ENCODE data around the gene GPD1. TPM values are rescaled to one million over a fixed set of nuclear protein-coding genes. Genes with fewer than 3 reads are reported as not detected.
A peak's percentile ranks its signal among the peaks of the same experiment; 100 is the strongest.

Gene GPD1
- 10 to 100 TPM in 5 of 6 donors, 1 to 10 TPM in 1; 2.1 to 73.1 (median 60.2) TPM for total RNA-seq

GRCh38 chr12:50103767-50104321, at the start of gene GPD1:
GPD1 (plus strand) TSS chr12:50104008; CDS start chr12:50104051, 43 bp downstream.
- no peaks in the 10 kb centered on the region for H3K27me3 ChIP-seq
- H3K36me3 ChIP-seq = peaks cover 8 to 31% (median 16%) of the 10 kb centered on the region in 4 donors
- DNase-seq (peak; percentile 77 to 89), ATAC-seq (ENCODE audit: low FRiP score in 2 of 2) (peak; percentile 74 to 82)
- no peaks in the 10 kb centered on the region for H3K9me3 ChIP-seq
- TF ChIP-seq CTCF (IDR thresholded peaks at IDR 0.05) (no peak), POLR2AphosphoS5 (IDR thresholded peaks at IDR 0.05) (peak in 1 of 2 donors; percentile 47), POLR2A (IDR thresholded peaks at IDR 0.05) (peak in 1 of 4 donors; percentile 48)
- H3K4me1 ChIP-seq = peaks cover 8 to 15% (median 13%) of the 10 kb centered on the region in 4 donors
- WGBS, 2 donors = 32 to 35% methylated on average over 10 to 13 of the region's 13 CpGs
- H3K4me3 ChIP-seq = peak within 1 kb of the TSS in 2 of 4 donors; percentile 20 to 23
- H3K27ac ChIP-seq = peak within 1 kb of the TSS in 1 of 4 donors; percentile 40

GRCh38 chr12:50055831-50056638, 47.8 kb upstream of the GPD1 start:
- Histone ChIP-seq H3K4me3 (no peak overlapping the region), H3K9me3 (no peaks in the 10 kb centered on the region), H3K27ac (no peak overlapping the region), H3K36me3 (no peaks in the 10 kb centered on the region), H3K27me3 (peaks cover 0 to 19% (median 6%) of the 10 kb centered on the region in 4 donors), H3K4me1 (peaks cover 23 to 36% (median 29%) of the 10 kb centered on the region in 4 donors)
- WGBS, 2 donors = 7 to 9% methylated on average over 15 to 17 of the region's 17 CpGs
- no peak for TF ChIP-seq POLR2A (IDR thresholded peaks at IDR 0.05)
- TF ChIP-seq CTCF (IDR thresholded peaks at IDR 0.05) = peak; percentile 76 to 94 (median 90)
- DNase-seq (peak; percentile 44 to 80), ATAC-seq (ENCODE audit: low FRiP score in 2 of 2) (peak; percentile 71)

GRCh38 chr12:50056639-50056976, 47.2 kb upstream of the GPD1 start:
- ATAC-seq (ENCODE audit: low FRiP score in 2 of 2) (no peak), DNase-seq (no peak)
- H3K27ac ChIP-seq = no peak overlapping the region
- peak overlapping the region in 2 of 4 donors; percentile 62 to 75 for H3K4me3 ChIP-seq
- no peaks in the 10 kb centered on the region for H3K9me3 ChIP-seq
- H3K36me3 ChIP-seq = no peaks in the 10 kb centered on the region
- TF ChIP-seq EP300 (IDR thresholded peaks at IDR 0.05) = no peak
- no peak for TF ChIP-seq POLR2AphosphoS5 (IDR thresholded peaks at IDR 0.05)
- no peak for TF ChIP-seq CTCF (IDR thresholded peaks at IDR 0.05)
- no peak for TF ChIP-seq POLR2A (IDR thresholded peaks at IDR 0.05)
- 8 to 20% methylated on average over 3 of the region's 3 CpGs for WGBS, 2 donors
- peaks cover 0 to 19% (median 6%) of the 10 kb centered on the region in 4 donors for H3K27me3 ChIP-seq
- peaks cover 22 to 31% (median 25%) of the 10 kb centered on the region in 4 donors for H3K4me1 ChIP-seq

GRCh38 chr12:50057000-50057841, 46.6 kb upstream of the GPD1 start, which contains the start of gene ASIC1:
ASIC1 (plus strand) TSS chr12:50057596; CDS start chr12:50058767, 1,171 bp downstream.
- H3K27me3 ChIP-seq = peaks cover 0 to 19% (median 6%) of the 10 kb centered on the region in 4 donors
- peak within 1 kb of the TSS in 1 of 4 donors; percentile 44 for H3K27ac ChIP-seq
- ATAC-seq (ENCODE audit: low FRiP score in 2 of 2) = peak in 1 of 2 donors; percentile 88
- peaks cover 20 to 30% (median 23%) of the 10 kb centered on the region in 4 donors for H3K4me1 ChIP-seq
- peak within 1 kb of the TSS; percentile 43 to 75 (median 60) for H3K4me3 ChIP-seq
- H3K9me3 ChIP-seq = no peaks in the 10 kb centered on the region
- WGBS, 2 donors = 1 to 2% methylated on average over 11 to 41 of the region's 88 CpGs
- TF ChIP-seq CTCF (IDR thresholded peaks at IDR 0.05) = peak in 3 of 6 experiments; percentile 20 to 29 (median 24)
- no peak for TF ChIP-seq POLR2AphosphoS5 (IDR thresholded peaks at IDR 0.05)
- TF ChIP-seq EP300 (IDR thresholded peaks at IDR 0.05) = no peak
- no peak for TF ChIP-seq POLR2A (IDR thresholded peaks at IDR 0.05)
- DNase-seq = peak; percentile 54 to 94
- no peaks in the 10 kb centered on the region for H3K36me3 ChIP-seq

Measured in upper lobe of left lung (tissue), 6 donors.